ENCODE measurements around the gene FBXW7. TPM values are rescaled to one million over a fixed set of nuclear protein-coding genes. Genes with fewer than 3 reads are reported as not detected.

Gene FBXW7
- total RNA-seq, 1 experiment from 2014 or later, result 27.1 TPM

GRCh38 chr4:152309418-152309817 lies 226.5 kb downstream of the FBXW7 start:
- H4K20me1 ChIP-seq (ENCODE audit: control insufficient read depth, insufficient read depth, insufficient read length), result no peaks in the 10 kb centered on the region
- H3K9me3 Mint-ChIP-seq, result no peaks in the 10 kb centered on the region
- peaks cover 11 to 12% of the 10 kb centered on the region in 2 experiments for H3K4me1 Mint-ChIP-seq
- H2BK20ac ChIP-seq (ENCODE audit: low read depth, low read length, poor library complexity, severe bottlenecking), result no peak overlapping the region
- H4K8ac ChIP-seq (replicated peaks; ENCODE audit: insufficient read length, low read depth, low read length), result no peak overlapping the region
- no peak for TF ChIP-seq CTCF (conservative IDR thresholded peaks at IDR 0.05)
- H3K23me2 ChIP-seq (ENCODE audit: insufficient read length, low read depth, low read length, poor library complexity, severe bottlenecking), result no peaks in the 10 kb centered on the region
- no peak overlapping the region for H3K4ac ChIP-seq (ENCODE audit: low read depth, low read length)
- peak overlapping the region in 1 of 3 experiments; percentile 72; a peak in 2 of 7 replicates for H3K27ac Mint-ChIP-seq
- H3K4me1 ChIP-seq (ENCODE audit: insufficient read depth, low read length), result peaks cover 2% of the 10 kb centered on the region; the same call in 1 of the 2 replicates
- no peaks in the 10 kb centered on the region for H3K36me3 Mint-ChIP-seq (ENCODE audit: insufficient read depth in 1 of 3, low read depth in 3 of 3)
- no peaks in the 10 kb centered on the region for H3K79me1 ChIP-seq (ENCODE audit: insufficient read depth, low read depth, low read length, poor library complexity, severe bottlenecking)
- H2BK12ac ChIP-seq (ENCODE audit: insufficient read length, low read depth, low read length), result no peak overlapping the region
- no peak overlapping the region for H3K9ac ChIP-seq (ENCODE audit: extremely low read depth, insufficient read length, low read length)
- no peak overlapping the region for H2BK5ac ChIP-seq (ENCODE audit: insufficient read length, low read length)
- no peaks in the 10 kb centered on the region for H3K27me3 Mint-ChIP-seq (ENCODE audit: low read depth)
- no peak overlapping the region for H3K4me3 Mint-ChIP-seq
- no peak overlapping the region for H4K5ac ChIP-seq (ENCODE audit: insufficient read length, low read depth, low read length)
- H2AK5ac ChIP-seq (ENCODE audit: insufficient read length, low read length), result no peak overlapping the region
- no peak overlapping the region for H3T11ph ChIP-seq (ENCODE audit: low read length)
- no peak overlapping the region for H4K91ac ChIP-seq (ENCODE audit: insufficient read length, low read depth, low read length)
- DNase-seq, result no peak
- no peak overlapping the region for H2AFZ ChIP-seq (ENCODE audit: low read length)
- no peaks in the 10 kb centered on the region for H3K9me3 ChIP-seq (ENCODE audit: control insufficient read depth, low read depth, low read length)
- no peaks in the 10 kb centered on the region for H3K27me3 ChIP-seq (ENCODE audit: insufficient read depth, low read length)
- WGBS (ENCODE audit: extremely low coverage, insufficient read length, low lambda C conversion rate), result no CpG with 5 or more reads among the region's 2 CpGs
- no peak overlapping the region for H2BK15ac ChIP-seq (ENCODE audit: low read depth, low read length)
- no peak overlapping the region for H3K14ac ChIP-seq (ENCODE audit: insufficient read depth, low read length)
- no peak overlapping the region for H3K18ac ChIP-seq (ENCODE audit: insufficient read length, low read depth, low read length)
- no peak overlapping the region for H3K27ac ChIP-seq (ENCODE audit: insufficient read length, low read depth, low read length)
- H3K56ac ChIP-seq (ENCODE audit: insufficient read length, low read depth, low read length), result no peak overlapping the region
- no peak overlapping the region for H3K4me2 ChIP-seq (ENCODE audit: insufficient read depth, insufficient read length, low read length)
- no peak overlapping the region for H3K23ac ChIP-seq (ENCODE audit: insufficient read length, low read depth, low read length)
- no peaks in the 10 kb centered on the region for H3K79me2 ChIP-seq (ENCODE audit: insufficient read depth, low read length)
- no peak overlapping the region for H2BK120ac ChIP-seq (ENCODE audit: low read depth, low read length, poor library complexity, severe bottlenecking)
